ENCODE results near the gene ST3GAL5. TPM values are rescaled to one million over a fixed set of nuclear protein-coding genes. Genes with fewer than 3 reads are reported as not detected.

Gene ST3GAL5
- total RNA-seq, 1 donor from 2014 or later: 20.0 TPM

- Mint-ChIP-seq H3K36me3 (ENCODE audit: low read depth) (no peaks in the 10 kb centered on the region), H3K4me1 (ENCODE audit: low read depth) (peaks cover 4% of the 10 kb centered on the region), H3K9me3 (ENCODE audit: low read depth) (no peaks in the 10 kb centered on the region), H3K27ac (ENCODE audit: unreplicated experiment) (no peak overlapping the region), H3K27me3 (ENCODE audit: low read depth) (peaks cover 37% of the 10 kb centered on the region), H3K4me3 (ENCODE audit: unreplicated experiment) (no peak overlapping the region)
- TF ChIP-seq CTCF (IDR thresholded peaks at IDR 0.05): peak; percentile 98
- no peak for DNase-seq (ENCODE audit: low spot score)
Observed at GRCh38 chr2:85813982-85814801, 74.6 kb downstream of the ST3GAL5 start.

GRCh38 chr2:85813211-85813981 is 75.4 kb downstream of the ST3GAL5 start:
- peaks cover 4% of the 10 kb centered on the region for H3K4me1 Mint-ChIP-seq (ENCODE audit: low read depth)
- no peak for DNase-seq (ENCODE audit: low spot score)
- H3K27me3 Mint-ChIP-seq (ENCODE audit: low read depth): peaks cover 40% of the 10 kb centered on the region
- TF ChIP-seq CTCF (IDR thresholded peaks at IDR 0.05): no peak
- H3K4me3 Mint-ChIP-seq (ENCODE audit: unreplicated experiment): no peak overlapping the region
- H3K27ac Mint-ChIP-seq (ENCODE audit: unreplicated experiment): no peak overlapping the region
- no peaks in the 10 kb centered on the region for H3K36me3 Mint-ChIP-seq (ENCODE audit: low read depth)
- H3K9me3 Mint-ChIP-seq (ENCODE audit: low read depth): no peaks in the 10 kb centered on the region

GRCh38 chr2:85812094-85812735 is 76.6 kb downstream of the ST3GAL5 start:
- Mint-ChIP-seq H3K9me3 (ENCODE audit: low read depth) (no peaks in the 10 kb centered on the region), H3K27me3 (ENCODE audit: low read depth) (peaks cover 37% of the 10 kb centered on the region), H3K36me3 (ENCODE audit: low read depth) (no peaks in the 10 kb centered on the region), H3K27ac (ENCODE audit: unreplicated experiment) (no peak overlapping the region), H3K4me3 (ENCODE audit: unreplicated experiment) (no peak overlapping the region), H3K4me1 (ENCODE audit: low read depth) (peaks cover 4% of the 10 kb centered on the region)
- no peak for DNase-seq (ENCODE audit: low spot score)
- no peak for TF ChIP-seq CTCF (IDR thresholded peaks at IDR 0.05)

GRCh38 chr2:85811180-85812093 is 77.4 kb downstream of the ST3GAL5 start:
- H3K9me3 Mint-ChIP-seq (ENCODE audit: low read depth): no peaks in the 10 kb centered on the region
- H3K27ac Mint-ChIP-seq (ENCODE audit: unreplicated experiment): no peak overlapping the region
- peaks cover 4% of the 10 kb centered on the region for H3K4me1 Mint-ChIP-seq (ENCODE audit: low read depth)
- no peaks in the 10 kb centered on the region for H3K36me3 Mint-ChIP-seq (ENCODE audit: low read depth)
- TF ChIP-seq CTCF (IDR thresholded peaks at IDR 0.05): no peak
- DNase-seq (ENCODE audit: low spot score): no peak
- no peak overlapping the region for H3K4me3 Mint-ChIP-seq (ENCODE audit: unreplicated experiment)
- peaks cover 39% of the 10 kb centered on the region for H3K27me3 Mint-ChIP-seq (ENCODE audit: low read depth)

Measured in chondrocyte (in vitro differentiated cells).